MCF 10A (cell line): ENCODE data around the gene EFNA2. TPM values are rescaled to one million over a fixed set of nuclear protein-coding genes. Genes with fewer than 3 reads are reported as not detected.

ENCODE experiments used
- BruUV-seq: library from RNA; stranded (reverse); fragments of 400-500 nt; replicated peaks from 2 replicates; lab custom pipeline; 2021; lab: Mats Ljungman, UMichigan
- CTCF ChIA-PET: fragments of 300-600 bp; sonication (Branson Sonifier 250); formaldehyde crosslinking; extraction: SDS; loops from one replicate; lab custom pipeline; 2021; ENCODE audit warnings: antibody characterized with exemption, inconsistent platforms; lab: Yijun Ruan, JAX
- POLR2A ChIA-PET: fragments of 300-600, 350-650 bp; sonication (Branson Sonifier 250); formaldehyde crosslinking; extraction: SDS; loops from one replicate; lab custom pipeline; 2020; ENCODE audit warnings: antibody characterized with exemption, inconsistent platforms; lab: Yijun Ruan, JAX
- DNase-seq: peaks from one replicate; pipeline ENCODE4 v3.0.0-alpha.2; 2018; ENCODE audit not compliant: unreplicated experiment
- H3K27ac Mint-ChIP-seq: one replicate; pipeline ENCODE4 v1.8.0; 2022; ENCODE audit warnings: mild to moderate bottlenecking, low read depth, mixed read lengths; ENCODE audit not compliant: unreplicated experiment
- H3K27me3 Mint-ChIP-seq: one replicate; pipeline ENCODE4 v1.8.0; 2022; ENCODE audit warnings: mixed read lengths; ENCODE audit not compliant: insufficient read depth, unreplicated experiment
- H3K36me3 Mint-ChIP-seq: one replicate; pipeline ENCODE4 v1.8.0; 2022; ENCODE audit warnings: mild to moderate bottlenecking, moderate library complexity, mixed read lengths; ENCODE audit not compliant: insufficient read depth, unreplicated experiment
- H3K4me1 Mint-ChIP-seq: one replicate; pipeline ENCODE4 v1.8.0; 2022; ENCODE audit warnings: mixed read lengths; ENCODE audit not compliant: insufficient read depth, unreplicated experiment
- H3K4me3 Mint-ChIP-seq: one replicate; pipeline ENCODE4 v1.8.0; 2022; ENCODE audit warnings: mild to moderate bottlenecking, moderate library complexity, mixed read lengths; ENCODE audit not compliant: unreplicated experiment
- H3K9me3 Mint-ChIP-seq: one replicate; pipeline ENCODE4 v1.8.0; 2022; ENCODE audit warnings: mixed read lengths; ENCODE audit not compliant: unreplicated experiment
- intact Hi-C: fragments of 100-400 bp; cut with micrococcal nuclease; formaldehyde crosslinking; loops from 2 replicates; pipeline ENCODE4 v1.14.1; 2022
- total RNA-seq: library from RNA; stranded (reverse); gene quantifications from 2 replicates; pipeline ENCODE4 v1.2.3, GENCODE V29; 2022
- TF ChIP-seq, protein P1 (sequence below): fragments of 200-600 bp; IDR thresholded peaks from one replicate; pipeline ENCODE4 v1.8.0; 2022; ENCODE audit warnings: antibody characterized with exemption, mild to moderate bottlenecking; ENCODE audit not compliant: unreplicated experiment

Gene EFNA2
- total RNA-seq, 1 experiment from 2014 or later = not detected

GRCh38 chr19:1295169-1296012, 9.7 kb downstream of the EFNA2 start:
- Mint-ChIP-seq H3K9me3 (no peaks in the 10 kb centered on the region), H3K27ac (no peak overlapping the region), H3K36me3 (no peaks in the 10 kb centered on the region), H3K4me3 (no peak overlapping the region), H3K27me3 (peaks cover 11% of the 10 kb centered on the region), H3K4me1 (peaks cover 5% of the 10 kb centered on the region)
- BruUV-seq = no TSS peak
- ChIA-PET CTCF (no interaction called here), POLR2A (no interaction called here)
- no peak for DNase-seq
- intact Hi-C loops = no loop called here
- TF ChIP-seq, protein P1, sequence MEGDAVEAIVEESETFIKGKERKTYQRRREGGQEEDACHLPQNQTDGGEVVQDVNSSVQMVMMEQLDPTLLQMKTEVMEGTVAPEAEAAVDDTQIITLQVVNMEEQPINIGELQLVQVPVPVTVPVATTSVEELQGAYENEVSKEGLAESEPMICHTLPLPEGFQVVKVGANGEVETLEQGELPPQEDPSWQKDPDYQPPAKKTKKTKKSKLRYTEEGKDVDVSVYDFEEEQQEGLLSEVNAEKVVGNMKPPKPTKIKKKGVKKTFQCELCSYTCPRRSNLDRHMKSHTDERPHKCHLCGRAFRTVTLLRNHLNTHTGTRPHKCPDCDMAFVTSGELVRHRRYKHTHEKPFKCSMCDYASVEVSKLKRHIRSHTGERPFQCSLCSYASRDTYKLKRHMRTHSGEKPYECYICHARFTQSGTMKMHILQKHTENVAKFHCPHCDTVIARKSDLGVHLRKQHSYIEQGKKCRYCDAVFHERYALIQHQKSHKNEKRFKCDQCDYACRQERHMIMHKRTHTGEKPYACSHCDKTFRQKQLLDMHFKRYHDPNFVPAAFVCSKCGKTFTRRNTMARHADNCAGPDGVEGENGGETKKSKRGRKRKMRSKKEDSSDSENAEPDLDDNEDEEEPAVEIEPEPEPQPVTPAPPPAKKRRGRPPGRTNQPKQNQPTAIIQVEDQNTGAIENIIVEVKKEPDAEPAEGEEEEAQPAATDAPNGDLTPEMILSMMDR = no peak

- Mint-ChIP-seq H3K4me3 (no peak overlapping the region), H3K4me1 (peaks cover 5% of the 10 kb centered on the region), H3K27ac (no peak overlapping the region), H3K27me3 (peaks cover 11% of the 10 kb centered on the region), H3K36me3 (no peaks in the 10 kb centered on the region), H3K9me3 (no peaks in the 10 kb centered on the region)
- no peak for DNase-seq
- TF ChIP-seq, protein P1 = no peak
- CTCF ChIA-PET = no interaction called here
- BruUV-seq = no TSS peak
- intact Hi-C loops = no loop called here
- POLR2A ChIA-PET = interaction anchor here (0.6 kb wide), 1 partner anchor 119 kb away, joined by 4 read pairs; no protein-coding TSS in a partner anchor
These were observed 10.4 kb downstream of the EFNA2 start for GRCh38 chr19:1296078-1296477.

DNA sequence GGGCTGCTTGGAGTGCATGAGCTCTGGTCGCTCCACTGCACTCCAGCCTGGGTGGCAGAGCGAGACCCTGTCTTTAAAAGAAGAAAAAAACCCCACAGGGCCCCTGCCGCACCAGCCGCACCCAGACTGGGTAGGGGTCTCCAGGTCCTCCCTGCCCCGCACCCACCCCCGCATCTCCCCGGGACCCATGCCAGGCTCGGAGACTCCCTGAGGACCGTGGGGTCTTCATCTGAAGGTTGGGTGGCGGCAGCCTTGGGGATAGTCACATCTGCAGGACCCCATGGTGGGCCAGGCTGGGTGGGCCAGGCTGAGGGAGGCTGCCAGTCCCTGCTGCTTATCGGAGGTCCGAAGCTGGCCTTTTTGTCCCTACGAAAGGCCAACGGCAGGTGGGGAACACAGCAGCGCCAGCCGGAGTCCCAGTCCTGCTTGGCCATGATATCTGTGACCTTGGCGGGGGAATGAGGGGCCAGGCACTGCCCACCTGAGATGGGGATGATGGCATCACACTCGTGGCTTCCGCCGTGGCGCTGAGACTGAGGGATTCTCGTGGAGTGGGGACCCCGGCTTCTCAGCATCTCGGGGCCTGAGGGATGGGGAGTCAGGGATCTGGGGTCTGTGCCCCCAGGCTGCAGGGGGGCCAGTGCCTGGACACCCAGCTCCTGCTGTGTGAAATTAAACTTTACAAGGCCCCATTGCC, 11.1 kb downstream of the EFNA2 start:
- Mint-ChIP-seq H3K9me3 (no peaks in the 10 kb centered on the region), H3K27ac (no peak overlapping the region), H3K4me3 (no peak overlapping the region), H3K36me3 (no peaks in the 10 kb centered on the region), H3K27me3 (peaks cover 11% of the 10 kb centered on the region), H3K4me1 (peaks cover 5% of the 10 kb centered on the region)
- intact Hi-C loops = no loop called here
- DNase-seq = no peak
- TF ChIP-seq, protein P1 = no peak
- BruUV-seq = no TSS peak
- POLR2A ChIA-PET = interaction anchor here (0.6 kb wide), 1 partner anchor 118 kb away, joined by 4 read pairs; no protein-coding TSS in a partner anchor
- CTCF ChIA-PET = no interaction called here

DNA sequence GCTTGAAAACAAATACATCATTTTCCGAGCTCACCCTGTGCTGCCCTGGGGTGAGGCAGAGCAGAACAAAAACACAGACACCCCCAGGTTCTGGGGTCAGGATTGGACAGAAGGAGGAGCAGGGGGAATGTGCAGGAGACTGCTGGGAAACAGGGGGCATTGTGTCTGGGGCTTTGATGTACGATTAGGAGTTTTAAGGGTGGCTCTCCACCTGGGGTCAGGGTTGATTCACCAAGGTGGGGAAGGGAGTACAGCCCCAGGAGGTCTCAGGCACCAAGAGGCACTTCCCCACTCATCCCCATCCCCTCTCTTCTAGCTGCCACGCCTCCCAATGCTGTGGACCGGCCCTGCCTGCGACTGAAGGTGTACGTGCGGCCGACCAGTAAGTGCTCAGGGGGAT, 12.6 kb downstream of the EFNA2 start:
- H3K27me3 Mint-ChIP-seq = no peaks in the 10 kb centered on the region
- POLR2A ChIA-PET = no interaction called here
- no peak overlapping the region for H3K27ac Mint-ChIP-seq

More for the DNA sequence above, 12.6 kb downstream of the EFNA2 start:
- intact Hi-C loops = no loop called here
- no peaks in the 10 kb centered on the region for H3K4me1 Mint-ChIP-seq
- no peak overlapping the region for H3K4me3 Mint-ChIP-seq
- DNase-seq = no peak
- TF ChIP-seq, protein P1 = no peak
- CTCF ChIA-PET = no interaction called here
- H3K36me3 Mint-ChIP-seq = no peaks in the 10 kb centered on the region
- BruUV-seq = no TSS peak
- H3K9me3 Mint-ChIP-seq = no peaks in the 10 kb centered on the region
